GM19463 (cell line): Measurements from ENCODE around the gene MYH14.

ENCODE experiments used
- ATAC-seq: cut with Tn5 transposase; IDR thresholded peaks from one replicate; pipeline ENCODE4 v1.9.1; 2021; ENCODE audit warnings: mild to moderate bottlenecking, moderate library complexity; ENCODE audit not compliant: unreplicated experiment

The MYH14 gene

DNA sequence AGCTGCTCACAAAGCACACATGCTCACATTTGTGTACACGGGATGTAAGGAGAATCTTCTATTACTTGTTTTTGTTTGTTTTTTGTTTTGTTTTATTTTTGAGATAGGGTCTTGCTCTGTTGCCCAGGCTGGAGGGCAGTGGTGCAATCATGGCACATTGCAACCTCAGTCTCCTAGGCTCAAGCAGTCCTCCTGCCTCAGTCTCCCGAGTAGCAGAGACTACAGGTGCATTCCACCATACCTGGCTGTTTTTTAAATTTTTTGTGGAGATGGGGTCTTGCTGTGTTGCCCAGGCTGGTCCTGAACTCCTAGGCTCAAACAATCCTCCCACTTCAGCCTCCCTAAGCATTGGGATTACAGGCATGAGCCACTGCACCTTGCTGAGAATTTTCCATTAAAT, 83.9 kb downstream of the MYH14 start:
- no peak for ATAC-seq

DNA sequence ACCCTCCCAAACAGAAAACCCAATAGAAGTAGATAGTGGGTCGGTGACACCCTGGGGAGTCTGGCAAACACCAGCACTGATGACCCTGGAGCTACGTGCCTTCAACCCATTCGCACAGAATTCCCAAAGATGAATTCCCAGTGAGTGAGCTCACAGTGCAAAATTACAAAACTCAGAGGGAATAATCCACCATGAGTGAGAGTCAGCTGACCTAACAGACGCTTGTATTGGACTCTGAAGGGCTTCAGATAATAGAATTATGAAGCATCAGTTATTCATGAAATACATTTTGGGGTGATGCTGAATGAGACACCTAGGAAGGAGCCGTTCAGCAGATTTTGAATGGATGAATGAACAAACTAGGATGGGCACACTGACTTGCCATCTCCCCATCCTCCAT, 85.5 kb downstream of the MYH14 start:
- ATAC-seq: no peak

DNA sequence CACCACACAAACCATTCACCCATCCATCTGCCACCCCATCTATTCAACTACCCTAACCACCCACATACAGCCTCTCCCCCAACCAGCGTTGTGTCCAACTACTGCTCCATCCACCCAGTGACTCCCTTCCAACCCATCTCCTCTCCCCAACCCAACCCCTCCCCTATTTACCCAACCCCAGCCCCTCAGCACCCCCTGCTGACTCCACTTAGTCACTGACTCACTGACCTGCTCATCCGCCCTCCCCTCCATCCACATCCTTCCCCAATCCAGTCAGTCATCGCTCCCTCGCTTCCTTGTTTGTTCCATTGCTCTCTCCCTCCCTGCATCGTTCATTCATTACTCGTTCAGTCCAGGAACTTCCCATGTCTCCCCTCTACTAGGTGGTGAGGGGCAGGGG, 86.6 kb downstream of the MYH14 start:
- no peak for ATAC-seq

DNA sequence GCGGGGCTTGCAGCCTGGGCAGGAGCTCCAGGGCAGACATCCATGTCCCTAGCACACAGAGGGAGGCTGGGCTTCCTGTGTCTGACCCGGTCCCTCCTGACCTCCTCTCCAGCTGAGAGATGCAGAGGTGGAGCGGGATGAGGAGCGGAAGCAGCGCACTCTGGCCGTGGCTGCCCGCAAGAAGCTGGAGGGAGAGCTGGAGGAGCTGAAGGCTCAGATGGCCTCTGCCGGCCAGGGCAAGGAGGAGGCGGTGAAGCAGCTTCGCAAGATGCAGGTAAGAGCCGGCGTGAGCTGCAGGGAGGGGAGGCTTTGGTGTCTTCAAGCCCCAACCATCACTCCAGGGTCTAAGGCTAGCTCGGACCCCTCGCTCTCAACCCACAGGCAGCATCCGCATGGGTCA, 87.4 kb downstream of the MYH14 start:
- ATAC-seq: no peak

DNA sequence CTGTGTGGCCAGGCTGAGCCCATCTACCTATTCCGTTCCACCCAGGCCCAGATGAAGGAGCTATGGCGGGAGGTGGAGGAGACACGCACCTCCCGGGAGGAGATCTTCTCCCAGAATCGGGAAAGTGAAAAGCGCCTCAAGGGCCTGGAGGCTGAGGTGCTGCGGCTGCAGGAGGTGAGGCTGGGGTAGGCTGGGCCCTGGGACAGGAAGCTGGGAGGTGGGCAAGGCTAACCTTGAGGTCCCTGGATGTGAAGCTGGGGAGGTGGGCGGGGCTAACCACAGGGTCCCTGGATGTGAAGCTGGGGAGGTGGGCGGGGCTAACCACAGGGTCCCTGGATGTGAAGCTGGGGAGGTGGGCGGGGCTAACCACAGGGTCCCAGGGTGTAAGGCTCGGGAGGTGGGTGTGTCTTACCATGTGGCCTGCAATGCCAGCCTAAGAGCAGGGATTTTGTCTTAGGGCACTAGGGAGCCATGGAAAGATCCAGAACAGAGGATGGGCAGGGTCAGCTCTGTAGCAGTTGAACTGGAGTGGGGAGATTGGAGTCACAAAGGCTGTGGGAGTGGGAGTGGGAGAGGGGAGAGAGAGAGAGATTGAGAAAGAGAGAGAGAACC, 88.9 kb downstream of the MYH14 start:
- ATAC-seq: no peak

DNA sequence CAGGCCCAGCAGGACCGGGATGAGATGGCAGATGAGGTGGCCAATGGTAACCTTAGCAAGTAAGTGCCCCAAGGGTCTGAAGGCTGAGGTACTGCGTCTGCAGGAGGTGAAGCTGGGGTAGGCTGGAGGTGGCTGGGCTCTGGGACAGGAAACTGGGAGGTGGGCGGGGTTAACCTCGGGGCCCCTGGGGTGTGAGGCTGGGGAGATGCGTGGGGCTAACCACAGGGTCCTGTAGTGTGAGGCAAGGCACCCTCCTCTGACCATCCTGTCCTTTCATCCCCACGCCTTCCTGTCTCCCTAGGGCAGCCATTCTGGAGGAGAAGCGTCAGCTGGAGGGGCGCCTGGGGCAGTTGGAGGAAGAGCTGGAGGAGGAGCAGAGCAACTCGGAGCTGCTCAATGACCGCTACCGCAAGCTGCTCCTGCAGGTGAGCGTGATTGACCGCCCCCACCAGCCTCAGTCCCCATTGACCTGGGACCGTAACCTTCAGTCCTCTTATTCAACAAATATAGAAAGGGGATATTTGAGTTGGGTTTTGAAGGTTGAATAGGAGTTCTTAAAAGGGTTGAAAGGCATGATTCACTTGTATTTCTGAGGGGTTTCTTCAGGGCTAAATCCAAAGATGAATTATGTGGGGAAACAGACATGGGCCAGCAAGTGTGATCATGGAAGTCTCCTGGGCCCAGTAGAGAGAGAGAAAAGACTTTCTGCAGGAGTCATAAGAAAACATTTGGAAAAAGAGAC, 90.0 kb downstream of the MYH14 start:
- no peak for ATAC-seq

DNA sequence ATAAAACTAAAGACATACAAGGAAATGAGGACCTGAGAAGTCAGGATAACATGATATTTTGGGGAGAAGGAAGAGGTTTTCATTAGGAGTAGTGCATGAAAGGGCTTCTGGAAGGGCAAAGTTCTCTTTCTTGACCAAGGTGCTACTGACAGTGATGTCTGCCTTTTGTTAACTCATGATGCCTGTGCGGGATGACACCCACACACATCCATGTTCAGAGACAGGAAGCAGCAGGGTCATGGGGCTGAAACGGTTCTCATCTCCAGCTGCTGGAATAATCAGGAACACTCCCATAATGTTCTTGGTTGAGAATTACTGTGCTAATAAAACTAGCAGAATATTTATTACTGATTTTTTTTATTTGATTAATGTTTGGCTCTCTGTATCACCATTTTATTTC, 96.6 kb downstream of the MYH14 start:
- ATAC-seq: no peak

DNA sequence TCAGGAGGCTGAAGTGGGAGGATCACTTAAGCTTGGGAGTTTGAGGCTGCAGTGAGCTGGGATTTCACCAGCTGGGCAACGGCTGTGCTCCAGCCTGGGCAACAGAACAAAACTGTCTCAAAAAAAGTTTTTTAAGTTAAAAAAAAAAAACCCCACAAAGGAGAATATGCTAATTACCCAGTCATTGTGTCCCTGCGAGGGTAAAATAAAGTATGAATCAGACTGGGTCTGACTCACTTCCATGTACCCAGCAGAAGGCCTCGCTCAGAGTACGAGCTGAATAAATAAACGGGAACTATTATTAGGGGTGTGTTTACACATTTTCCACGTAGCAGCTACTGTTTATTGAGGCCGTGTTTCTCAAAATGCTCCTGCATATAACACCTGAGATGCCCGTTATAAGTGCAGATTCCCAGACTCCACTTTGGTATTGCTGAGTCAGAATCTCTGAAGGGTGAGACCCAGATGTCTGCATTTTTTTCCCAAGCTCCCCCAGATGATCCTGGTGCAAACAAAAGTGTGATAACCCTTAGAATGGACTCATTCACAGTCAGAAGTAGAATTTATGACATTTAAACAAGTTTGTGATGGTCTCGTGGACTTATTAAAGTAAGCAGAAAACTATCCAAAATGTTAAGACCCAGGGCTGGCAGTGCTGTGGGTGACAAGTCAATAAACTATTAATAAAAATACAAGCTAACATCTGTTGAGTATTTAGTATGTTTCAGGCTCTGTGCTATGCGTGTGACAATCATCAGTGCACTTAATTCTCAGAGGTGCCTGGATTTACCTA, 97.6 kb downstream of the MYH14 start:
- no peak for ATAC-seq

DNA sequence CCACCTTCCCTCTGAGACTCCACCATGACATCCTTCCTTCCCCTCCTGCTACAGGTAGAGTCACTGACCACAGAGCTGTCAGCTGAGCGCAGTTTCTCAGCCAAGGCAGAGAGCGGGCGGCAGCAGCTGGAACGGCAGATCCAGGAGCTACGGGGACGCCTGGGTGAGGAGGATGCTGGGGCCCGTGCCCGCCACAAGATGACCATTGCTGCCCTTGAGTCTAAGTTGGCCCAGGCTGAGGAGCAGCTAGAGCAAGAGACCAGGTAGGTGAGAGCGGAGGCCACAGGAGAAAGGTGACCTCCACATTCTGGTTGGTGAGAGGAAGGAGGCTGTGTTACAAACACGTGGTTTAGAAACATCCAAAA, 98.2 kb downstream of the MYH14 start:
- ATAC-seq: no peak

DNA sequence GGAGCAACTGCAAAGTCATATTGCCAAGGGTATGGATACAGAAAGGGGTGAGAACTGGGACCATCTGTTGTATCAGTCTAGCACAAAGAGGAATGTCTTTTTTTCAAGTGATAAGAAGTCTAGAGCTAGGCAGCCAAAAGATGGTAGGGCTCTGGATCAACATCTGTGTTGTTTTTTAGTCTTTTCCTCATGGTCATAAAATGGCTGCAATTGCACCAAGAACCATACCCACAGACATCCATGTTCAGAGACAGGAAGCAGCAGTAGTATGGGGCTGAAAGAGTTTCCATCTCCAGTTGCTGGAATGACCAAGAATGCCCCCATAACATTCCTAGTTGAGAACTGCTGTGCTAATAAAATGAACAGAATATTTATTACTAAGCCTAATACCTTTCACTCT, 100.1 kb downstream of the MYH14 start:
- no peak for ATAC-seq

DNA sequence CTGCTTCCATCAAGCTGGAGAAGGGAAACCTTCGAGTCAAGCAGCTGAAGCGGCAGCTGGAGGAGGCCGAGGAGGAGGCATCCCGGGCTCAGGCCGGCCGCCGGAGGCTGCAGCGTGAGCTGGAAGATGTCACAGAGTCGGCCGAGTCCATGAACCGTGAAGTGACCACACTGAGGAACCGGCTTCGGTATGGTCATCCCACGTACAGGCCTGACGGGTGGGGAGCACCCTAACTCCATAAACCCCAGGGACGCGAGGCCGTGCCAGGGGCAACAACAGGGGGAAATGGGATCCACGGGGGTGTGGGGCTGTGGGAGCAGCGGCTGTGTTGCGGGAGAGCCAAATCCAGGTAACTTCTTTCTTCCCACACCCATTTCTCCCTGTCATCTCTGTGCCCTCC, 105.6 kb downstream of the MYH14 start:
- no peak for ATAC-seq

DNA sequence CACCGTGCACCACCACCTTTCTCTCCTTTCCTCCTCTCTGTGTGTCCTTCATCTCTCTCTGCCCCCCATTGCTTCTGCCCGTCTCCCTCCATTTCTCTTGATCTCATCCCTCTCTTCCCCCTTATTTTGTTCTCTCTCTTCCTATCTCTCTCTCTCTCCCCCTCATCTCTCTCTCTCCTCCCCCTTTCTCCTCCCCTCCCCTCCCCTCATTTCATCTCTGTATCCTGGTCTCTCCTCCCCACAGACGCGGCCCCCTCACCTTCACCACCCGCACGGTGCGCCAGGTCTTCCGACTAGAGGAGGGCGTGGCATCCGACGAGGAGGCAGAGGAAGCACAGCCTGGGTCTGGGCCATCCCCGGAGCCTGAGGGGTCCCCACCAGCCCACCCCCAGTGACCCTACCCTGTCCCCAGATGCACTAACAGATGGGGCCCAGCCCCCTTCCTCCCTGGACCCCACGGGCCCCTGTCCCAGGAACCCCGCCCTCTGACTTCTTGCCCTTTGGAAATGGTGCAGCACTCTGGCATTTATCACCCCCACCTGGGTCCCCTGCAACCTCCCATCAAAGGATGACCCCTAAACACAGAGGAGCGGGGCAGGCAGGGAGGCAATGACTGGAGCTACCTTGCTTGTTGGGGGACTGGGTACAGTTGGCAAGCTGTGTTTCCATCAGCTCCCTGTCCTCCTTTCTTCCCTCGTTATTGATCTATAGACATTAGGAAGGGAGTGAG, 106.1 kb downstream of the MYH14 start:
- no peak for ATAC-seq

DNA sequence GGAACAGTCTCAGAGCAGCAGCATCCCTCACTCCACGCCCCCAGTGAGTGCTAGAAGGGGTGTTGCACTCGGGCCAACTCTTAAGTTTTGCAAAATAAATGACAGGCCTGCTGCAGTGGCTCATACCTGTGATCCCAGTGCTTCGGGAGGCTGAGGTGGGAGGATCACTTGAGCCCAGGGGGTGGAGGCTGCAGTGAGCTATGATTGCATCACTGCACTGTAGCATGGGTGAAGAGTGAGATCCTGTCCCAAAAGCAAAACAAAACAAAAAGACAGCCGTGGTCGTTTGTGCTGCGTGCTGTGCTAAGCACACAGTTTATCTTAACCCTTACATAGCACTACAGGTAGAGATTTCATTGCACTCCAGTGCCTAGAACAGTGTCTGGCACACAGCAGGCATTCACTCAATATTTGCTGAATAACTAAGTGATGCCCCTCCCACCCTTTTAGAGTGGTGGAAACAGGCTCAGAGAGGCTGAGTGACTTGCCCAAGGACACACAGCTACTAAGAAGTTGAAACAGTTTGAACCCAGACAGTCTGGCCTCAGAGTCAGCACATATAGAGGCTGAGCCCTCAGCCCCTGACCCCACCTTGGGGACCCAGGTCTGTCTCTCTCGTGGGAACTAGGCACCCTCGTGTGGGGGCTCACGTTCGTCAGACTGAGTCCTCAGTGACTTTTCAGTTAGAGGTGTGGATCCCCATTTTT, 107.5 kb downstream of the MYH14 start:
- no peak for ATAC-seq

DNA sequence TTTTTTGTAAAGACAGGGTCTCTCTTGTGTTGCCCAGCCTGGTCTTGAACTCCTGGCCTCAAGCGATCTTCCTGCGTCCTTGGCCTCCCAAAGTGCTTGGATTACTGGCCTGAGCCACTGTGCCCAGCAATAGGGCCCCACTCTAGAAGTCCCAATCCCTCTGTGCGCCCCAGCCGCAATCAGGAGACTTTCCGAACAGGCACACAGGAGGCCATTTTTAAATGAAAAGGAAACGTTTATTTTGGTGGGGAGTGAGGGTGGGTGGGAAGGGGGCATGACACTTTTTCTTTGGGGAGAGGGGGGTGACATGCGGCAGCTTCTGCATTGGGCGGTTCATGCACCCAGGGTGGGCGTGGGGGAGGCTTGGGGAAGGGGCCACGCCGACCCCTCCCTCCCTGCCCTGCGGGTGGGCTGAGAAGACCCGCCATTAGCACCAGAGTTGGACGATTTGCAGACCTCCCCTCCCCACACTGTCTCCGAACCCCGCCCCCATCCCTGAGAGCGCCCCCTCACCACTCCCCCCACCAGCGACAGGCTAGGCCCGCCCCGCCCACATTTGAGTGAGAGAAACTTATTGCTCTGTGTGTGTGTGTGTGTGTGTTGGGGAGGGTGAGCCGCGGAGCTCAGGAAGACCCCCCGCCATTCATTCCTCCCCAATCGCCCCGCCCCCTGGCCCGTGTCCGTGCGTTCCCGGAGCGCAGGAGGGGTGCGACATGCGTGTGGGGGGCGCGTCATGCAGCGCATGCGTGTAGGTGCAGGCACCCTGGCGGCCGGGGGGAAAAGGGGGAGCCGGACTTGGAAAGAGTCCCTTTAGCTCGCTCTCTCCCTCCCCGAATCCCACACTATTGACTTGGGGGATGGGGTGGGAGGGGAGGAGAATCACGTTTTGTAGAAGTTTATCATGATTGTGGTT, 108.6 kb downstream of the MYH14 start:
- no peak for ATAC-seq

DNA sequence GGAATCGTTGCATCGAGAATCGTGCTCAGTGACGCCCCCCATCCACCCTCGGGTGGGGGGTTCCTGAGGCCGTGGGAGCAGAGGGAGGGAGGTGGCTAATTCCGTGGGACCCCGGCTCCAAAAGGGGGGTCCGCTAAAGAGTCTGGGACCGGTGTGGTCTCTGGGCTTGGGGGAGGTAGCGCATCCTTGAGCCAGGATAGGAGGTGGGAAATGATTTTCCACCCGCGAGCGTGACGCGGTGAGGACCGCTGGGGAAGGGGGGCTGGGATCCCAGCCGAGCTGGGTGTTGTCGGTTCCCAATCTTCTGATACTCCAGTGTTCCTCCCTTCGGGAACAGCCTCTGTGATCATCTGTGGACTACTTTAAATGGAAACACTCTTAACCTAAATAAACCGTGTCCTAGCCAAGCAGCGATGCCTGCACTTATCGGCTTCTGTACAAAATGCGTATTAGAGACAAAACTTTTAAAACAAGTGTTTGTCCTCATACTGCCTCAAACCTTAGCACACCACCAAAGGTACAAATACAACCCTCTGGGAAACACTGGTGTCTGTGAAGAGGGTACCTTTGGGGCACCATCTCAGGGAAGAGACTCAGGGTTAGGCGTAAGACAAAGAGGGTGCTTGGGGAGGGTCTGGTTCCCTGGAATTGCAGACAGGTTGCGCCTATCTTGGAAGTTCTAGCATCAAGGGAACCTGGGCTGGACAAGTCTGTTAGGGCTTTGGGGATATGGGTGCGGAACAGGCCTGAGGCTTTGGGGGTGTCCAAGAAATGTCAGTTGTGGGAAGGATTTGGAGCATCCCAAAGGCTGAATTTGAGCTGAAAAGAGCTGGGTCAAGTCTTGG, 109.8 kb downstream of the MYH14 start:
- ATAC-seq: no peak

DNA sequence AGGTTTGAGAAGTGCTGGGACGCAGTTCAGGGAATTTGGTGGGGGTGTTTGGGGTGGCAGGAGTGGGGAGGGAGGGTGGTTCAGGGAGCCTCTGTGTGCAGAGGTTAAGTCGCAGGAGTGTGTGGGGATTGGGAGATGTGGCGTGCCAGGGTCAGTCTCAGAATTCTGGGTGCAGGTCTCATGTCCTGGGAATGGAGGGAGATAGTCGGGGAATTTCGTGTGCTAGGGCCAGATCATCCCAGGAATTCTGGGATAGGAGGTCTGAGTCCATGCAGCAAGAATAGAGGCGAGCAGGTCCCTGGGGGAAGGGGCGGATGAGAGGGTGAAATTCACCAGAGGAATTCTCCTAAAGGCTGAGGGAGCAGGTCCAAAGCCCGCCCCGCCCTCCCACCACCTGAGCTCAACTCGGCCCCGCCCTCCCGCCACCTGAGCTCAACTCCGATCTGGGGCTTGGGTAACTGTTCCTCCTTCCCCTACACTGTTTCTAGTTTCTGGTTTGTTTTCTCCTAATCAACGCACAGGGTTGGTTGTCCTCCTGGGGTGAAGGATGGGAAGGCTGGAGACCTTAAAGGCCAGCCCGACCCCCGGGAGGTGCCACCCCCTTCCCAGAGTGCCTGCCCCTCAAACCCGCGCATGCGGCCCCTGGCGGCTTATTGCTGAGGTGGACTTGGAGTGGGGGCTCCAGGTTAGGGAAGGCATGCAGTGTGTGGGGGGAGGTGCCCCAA, 110.6 kb downstream of the MYH14 start:
- no peak for ATAC-seq

DNA sequence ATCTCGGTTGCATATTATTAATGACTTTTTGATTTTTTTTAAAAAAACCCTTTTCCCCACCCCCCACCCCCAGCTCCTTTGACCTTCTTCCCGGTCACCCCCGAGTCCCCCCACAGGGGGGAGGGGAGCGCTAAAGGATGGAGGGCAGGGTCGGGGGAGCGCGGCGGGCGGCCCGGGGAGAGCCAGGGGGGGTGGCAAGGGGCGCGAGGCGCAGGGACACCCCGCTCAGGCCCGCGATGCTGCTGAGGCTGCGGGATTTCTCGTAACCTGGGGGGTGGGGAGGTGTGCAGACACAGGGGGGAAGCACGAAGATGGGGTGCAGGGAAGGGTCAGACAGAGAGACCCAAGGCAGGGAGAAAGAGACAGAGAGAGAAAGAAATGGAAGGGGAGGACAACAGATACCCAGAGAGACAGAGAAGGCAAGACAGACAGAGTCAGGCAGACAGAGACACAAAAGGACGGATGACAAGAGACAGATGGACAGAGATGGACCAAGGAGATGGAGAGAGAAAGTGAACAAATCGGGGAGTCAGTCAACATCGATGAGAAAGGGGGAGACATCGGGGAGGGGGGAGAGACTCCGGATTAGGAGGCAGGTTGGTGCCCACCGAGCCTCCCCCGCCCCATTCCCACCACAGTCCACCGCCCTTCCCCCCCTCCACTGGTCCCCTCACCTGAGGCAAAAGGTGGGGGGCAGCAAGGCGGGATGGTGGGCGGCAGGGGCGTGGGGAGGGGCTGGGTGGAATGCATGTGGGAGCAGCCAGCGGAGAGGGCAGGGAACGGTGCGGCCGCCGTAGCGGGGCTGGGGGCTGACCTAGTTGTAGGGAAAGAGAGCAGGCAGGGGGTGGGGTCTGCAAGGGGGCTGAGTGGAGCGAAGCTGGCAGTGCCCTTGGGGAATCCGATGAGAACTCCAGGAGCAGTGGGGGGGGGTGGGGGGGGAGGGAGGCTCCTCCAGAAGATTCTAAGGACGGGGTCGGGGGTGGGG, 111.6 kb downstream of the MYH14 start:
- no peak for ATAC-seq
